ENCODE results near the gene CORO2B. TPM values are rescaled to one million over a fixed set of nuclear protein-coding genes. Genes with fewer than 3 reads are reported as not detected.

CORO2B gene
- total and polyA plus RNA-seq, 2 of the 13 experiments (the other 11 are each of a cell fraction or from before 2014, with no cell fraction given): 0.35 to 0.63 TPM

GRCh38 chr15:68634122-68634482, 55.3 kb downstream of the CORO2B start (continued):
- TF ChIP-seq GTF3A (CRISPR knock-in tag; conservative IDR thresholded peaks at IDR 0.05): no peak
- no peak for TF ChIP-seq POLR2A (IDR thresholded peaks at IDR 0.05; ENCODE audit: insufficient read depth in 1 of 2, low read depth in 2 of 2, low read length in 2 of 2)
- no peak for TF ChIP-seq ZNF143 (CRISPR knock-in tag; IDR thresholded peaks at IDR 0.05)
- no peak for TF ChIP-seq ZNF329 (CRISPR knock-in tag; IDR thresholded peaks at IDR 0.05; ENCODE audit: low read depth)
- no peak for TF ChIP-seq SKIL (CRISPR knock-in tag; IDR thresholded peaks at IDR 0.05; ENCODE audit: borderline replicate concordance)
- TF ChIP-seq U2AF2 (IDR thresholded peaks at IDR 0.05; ENCODE audit: low read depth, low read length): no peak
- TF ChIP-seq TCF12 (IDR thresholded peaks at IDR 0.05): no peak
- TF ChIP-seq TCF12 (CRISPR knock-in tag; IDR thresholded peaks at IDR 0.05): no peak
- no peak for TF ChIP-seq ZNF17 (CRISPR knock-in tag; IDR thresholded peaks at IDR 0.05)
- no peak for TF ChIP-seq ARID5B (CRISPR knock-in tag; IDR thresholded peaks at IDR 0.05)
- no peak for TF ChIP-seq NFRKB (IDR thresholded peaks at IDR 0.05)

Data from HepG2 (cell line).